Measurements from ENCODE around the gene IFIT2. TPM values are rescaled to one million over a fixed set of nuclear protein-coding genes. Genes with fewer than 3 reads are reported as not detected.
A peak's percentile ranks its signal among the peaks of the same experiment; 100 is the strongest.

IFIT2 gene
- total RNA-seq, 2 experiments from 2014 or later = 36.9 to 38.9 TPM

GRCh38 chr10:89295597-89295996 is 6.2 kb upstream of the IFIT2 start:
- intact Hi-C loops (cut with DNase I, micrococcal nuclease) = loop anchor here in 1 of 2 experiments (2.0 to 10.0 kb wide), 2 partner anchors 73 to 269 kb away; no protein-coding TSS in a partner anchor

GRCh38 chr10:89296220-89296648 is 5.6 kb upstream of the IFIT2 start:
- Mint-ChIP-seq H3K27me3 (no peaks in the 10 kb centered on the region), H3K4me1 (ENCODE audit: low read depth) (peaks cover 30% of the 10 kb centered on the region), H3K36me3 (ENCODE audit: low read depth) (no peaks in the 10 kb centered on the region), H3K27ac (no peak overlapping the region), H3K9me3 (peaks cover 6% of the 10 kb centered on the region), H3K4me3 (no peak overlapping the region)
- ATAC-seq (ENCODE audit: poor library complexity) (no peak), DNase-seq (peak in 2 of 14 experiments; percentile 42 to 46)
- Histone ChIP-seq H3K27ac (ENCODE audit: low read depth in 1 of 2, low read length in 2 of 2) (no peak overlapping the region), H3K4me1 (ENCODE audit: insufficient read depth, low read length) (no peaks in the 10 kb centered on the region), H3K9me3 (ENCODE audit: control insufficient read depth in 1 of 2, insufficient read depth in 1 of 2, low read length in 2 of 2) (peaks cover 0 to 6% of the 10 kb centered on the region in 2 experiments), H3K4me3 (ENCODE audit: low read length) (no peak overlapping the region), H3K27me3 (ENCODE audit: control insufficient read depth in 1 of 2, insufficient read depth in 2 of 2, low read length in 2 of 2) (no peaks in the 10 kb centered on the region), H3K36me3 (ENCODE audit: insufficient read depth, low read length) (no peaks in the 10 kb centered on the region)
- TF ChIP-seq CTCF (IDR thresholded peaks at IDR 0.05) = no peak
- ChIA-PET CTCF (no interaction called here), POLR2A (no interaction called here)
- intact Hi-C loops (cut with DNase I, micrococcal nuclease) = loop anchor here in 1 of 2 experiments (10.0 kb wide), 1 partner anchor 269 kb away; no protein-coding TSS in a partner anchor

More at GRCh38 chr10:89295597-89295996, 6.2 kb upstream of the IFIT2 start:
- H3K4me3 Mint-ChIP-seq = no peak overlapping the region
- no peaks in the 10 kb centered on the region for H3K27me3 ChIP-seq (ENCODE audit: control insufficient read depth in 1 of 2, insufficient read depth in 2 of 2, low read length in 2 of 2)
- H3K36me3 Mint-ChIP-seq (ENCODE audit: low read depth) = no peaks in the 10 kb centered on the region
- H3K9me3 ChIP-seq (ENCODE audit: control insufficient read depth in 1 of 2, insufficient read depth in 1 of 2, low read length in 2 of 2) = peaks cover 0 to 6% of the 10 kb centered on the region in 2 experiments
- H3K4me1 ChIP-seq (ENCODE audit: insufficient read depth, low read length) = no peaks in the 10 kb centered on the region
- H3K36me3 ChIP-seq (ENCODE audit: insufficient read depth, low read length) = no peaks in the 10 kb centered on the region
- H3K27ac Mint-ChIP-seq = no peak overlapping the region
- DNase-seq (no peak), ATAC-seq (ENCODE audit: poor library complexity) (no peak)
- POLR2A ChIA-PET = interaction anchor here (0.9 to 1.2 kb wide), 2 partner anchors 15 to 44 kb away, joined by 3 to 4 read pairs; partner anchors contain the start of gene LIPA
- TF ChIP-seq CTCF (IDR thresholded peaks at IDR 0.05) = no peak
- peaks cover 23% of the 10 kb centered on the region for H3K4me1 Mint-ChIP-seq (ENCODE audit: low read depth)
- H3K9me3 Mint-ChIP-seq = peaks cover 6% of the 10 kb centered on the region
- no peaks in the 10 kb centered on the region for H3K27me3 Mint-ChIP-seq
- CTCF ChIA-PET = no interaction called here
- H3K27ac ChIP-seq (ENCODE audit: low read depth in 1 of 2, low read length in 2 of 2) = no peak overlapping the region
- no peak overlapping the region for H3K4me3 ChIP-seq (ENCODE audit: low read length)

GRCh38 chr10:89297356-89297755 is 4.5 kb upstream of the IFIT2 start:
- intact Hi-C loops (cut with DNase I, micrococcal nuclease) = loop anchor here in 1 of 2 experiments (10.0 kb wide), 1 partner anchor 267 kb away; no protein-coding TSS in a partner anchor
- H3K9me3 Mint-ChIP-seq = peaks cover 6% of the 10 kb centered on the region
- Histone ChIP-seq H3K36me3 (ENCODE audit: insufficient read depth, low read length) (no peaks in the 10 kb centered on the region), H3K4me3 (ENCODE audit: low read length) (no peak overlapping the region), H3K27ac (ENCODE audit: low read depth in 1 of 2, low read length in 2 of 2) (no peak overlapping the region), H3K4me1 (ENCODE audit: insufficient read depth, low read length) (no peaks in the 10 kb centered on the region), H3K9me3 (ENCODE audit: control insufficient read depth in 1 of 2, insufficient read depth in 1 of 2, low read length in 2 of 2) (peaks cover 0 to 6% of the 10 kb centered on the region in 2 experiments), H3K27me3 (ENCODE audit: control insufficient read depth in 1 of 2, insufficient read depth in 2 of 2, low read length in 2 of 2) (no peaks in the 10 kb centered on the region)
- no peak overlapping the region for H3K27ac Mint-ChIP-seq
- peaks cover 41% of the 10 kb centered on the region for H3K4me1 Mint-ChIP-seq (ENCODE audit: low read depth)
- H3K36me3 Mint-ChIP-seq (ENCODE audit: low read depth) = peaks cover 9% of the 10 kb centered on the region
- H3K4me3 Mint-ChIP-seq = no peak overlapping the region
- ChIA-PET CTCF (no interaction called here), POLR2A (no interaction called here)
- ATAC-seq (ENCODE audit: poor library complexity) (no peak), DNase-seq (no peak)
- H3K27me3 Mint-ChIP-seq = no peaks in the 10 kb centered on the region
- TF ChIP-seq CTCF (IDR thresholded peaks at IDR 0.05) = no peak

Data from CD4-positive, alpha-beta T cell (primary cell).